ENCODE results near the gene JSRP1. TPM values are rescaled to one million over a fixed set of nuclear protein-coding genes. Genes with fewer than 3 reads are reported as not detected.
A peak's percentile ranks its signal among the peaks of the same experiment; 100 is the strongest.

Gene JSRP1
- total and polyA plus RNA-seq, 2 experiments from 2014 or later: 2.4 to 3.1 TPM

GRCh38 chr19:2236064-2236313, 20.2 kb downstream of the JSRP1 start:
- ATAC-seq: peak; percentile 65
- Histone ChIP-seq H3K79me2 (replicated peaks; ENCODE audit: insufficient read depth) (peaks cover 62% of the 10 kb centered on the region), H2AFZ (no peak overlapping the region), H4K20me1 (replicated peaks; ENCODE audit: insufficient read depth) (peaks cover 36% of the 10 kb centered on the region), H3K27me3 (ENCODE audit: insufficient read depth) (no peaks in the 10 kb centered on the region), H3K4me3 (peak overlapping the region; percentile 96), H3K27ac (ENCODE audit: low read depth) (no peak overlapping the region), H3K4me2 (peak overlapping the region; percentile 97), H3F3A (replicated peaks; ENCODE audit: low read depth) (peaks cover 30% of the 10 kb centered on the region; the same call in 1 of the 2 replicates), H3K9me2 (ENCODE audit: insufficient read depth) (no peaks in the 10 kb centered on the region), H3K36me3 (ENCODE audit: insufficient read depth) (no peaks in the 10 kb centered on the region), H3K4me1 (ENCODE audit: insufficient read depth) (peaks cover 32% of the 10 kb centered on the region)
- Mint-ChIP-seq H3K36me3 (ENCODE audit: low read depth) (peaks cover 40% of the 10 kb centered on the region), H3K27ac (no peak overlapping the region), H3K27me3 (ENCODE audit: insufficient read depth, low read depth, poor library complexity) (peaks cover 22% of the 10 kb centered on the region), H3K4me1 (peaks cover 37% of the 10 kb centered on the region), H3K9me3 (peaks cover 15% of the 10 kb centered on the region; the same call in 2 of the 3 replicates), H3K4me3 (peak overlapping the region; percentile 98)
- TF ChIP-seq POLR2AphosphoS5 (IDR thresholded peaks at IDR 0.05; ENCODE audit: low read depth) (no peak; the same call in 1 of the 2 replicates), EZH2 (IDR thresholded peaks at IDR 0.05; ENCODE audit: low read depth, unreplicated experiment) (no peak), EZH2phosphoT487 (IDR thresholded peaks at IDR 0.05; ENCODE audit: unreplicated experiment) (no peak), STAT1 (IDR thresholded peaks at IDR 0.05; ENCODE audit: unreplicated experiment) (no peak), ZNF114 (CRISPR knock-in tag; IDR thresholded peaks at IDR 0.05) (no peak)
- DNase-seq (ENCODE audit: low spot score): no peak

- H3K79me2 ChIP-seq (replicated peaks; ENCODE audit: insufficient read depth): peaks cover 57% of the 10 kb centered on the region
- H2AFZ ChIP-seq: no peak overlapping the region
- peaks cover 32% of the 10 kb centered on the region for H3K4me1 Mint-ChIP-seq
- no peaks in the 10 kb centered on the region for H3K36me3 ChIP-seq (ENCODE audit: insufficient read depth)
- H3K4me2 ChIP-seq: peak overlapping the region; percentile 97
- peaks cover 28% of the 10 kb centered on the region for H3K4me1 ChIP-seq (ENCODE audit: insufficient read depth)
- DNase-seq (ENCODE audit: low spot score) (peak; percentile 47), ATAC-seq (peak; percentile 11)
- no peaks in the 10 kb centered on the region for H3K9me2 ChIP-seq (ENCODE audit: insufficient read depth)
- H3F3A ChIP-seq (replicated peaks; ENCODE audit: low read depth): peaks cover 26% of the 10 kb centered on the region; the same call in 1 of the 2 replicates
- peaks cover 20% of the 10 kb centered on the region for H3K27me3 Mint-ChIP-seq (ENCODE audit: insufficient read depth, low read depth, poor library complexity)
- H3K4me3 Mint-ChIP-seq: peak overlapping the region; percentile 98
- H3K9me3 Mint-ChIP-seq: peaks cover 15% of the 10 kb centered on the region; the same call in 2 of the 3 replicates
- H3K27me3 ChIP-seq (ENCODE audit: insufficient read depth): no peaks in the 10 kb centered on the region
- H3K27ac ChIP-seq (ENCODE audit: low read depth): no peak overlapping the region
- H3K4me3 ChIP-seq: peak overlapping the region; percentile 96
- peak overlapping the region; percentile 89 for H3K27ac Mint-ChIP-seq
- peaks cover 32% of the 10 kb centered on the region for H4K20me1 ChIP-seq (replicated peaks; ENCODE audit: insufficient read depth)
- H3K36me3 Mint-ChIP-seq (ENCODE audit: low read depth): peaks cover 38% of the 10 kb centered on the region
- no peak for TF ChIP-seq ZNF462 (CRISPR knock-in tag; IDR thresholded peaks at IDR 0.05)
- TF ChIP-seq JUNB (IDR thresholded peaks at IDR 0.05; ENCODE audit: unreplicated experiment): no peak
- TF ChIP-seq NANOG (IDR thresholded peaks at IDR 0.05; ENCODE audit: borderline replicate concordance): no peak
- TF ChIP-seq ZNF114 (CRISPR knock-in tag; IDR thresholded peaks at IDR 0.05): no peak
- TF ChIP-seq REST (IDR thresholded peaks at IDR 0.05; ENCODE audit: unreplicated experiment): no peak
- no peak for TF ChIP-seq STAT1 (IDR thresholded peaks at IDR 0.05; ENCODE audit: unreplicated experiment)
- TF ChIP-seq EZH2 (IDR thresholded peaks at IDR 0.05; ENCODE audit: low read depth, unreplicated experiment): no peak
- TF ChIP-seq ZNF331 (CRISPR knock-in tag; IDR thresholded peaks at IDR 0.05; ENCODE audit: low read depth): no peak
- no peak for TF ChIP-seq CREB1 (CRISPR knock-in tag; IDR thresholded peaks at IDR 0.05; ENCODE audit: low read depth)
- TF ChIP-seq POLR2AphosphoS5 (IDR thresholded peaks at IDR 0.05; ENCODE audit: low read depth): no peak
- TF ChIP-seq EZH2phosphoT487 (IDR thresholded peaks at IDR 0.05; ENCODE audit: unreplicated experiment): no peak
Measured at GRCh38 chr19:2235381-2236063, 20.7 kb downstream of the JSRP1 start.

All from GM23338 (cell line).